ENCODE data around the gene SYTL5.
"Not testable (repeated sequence)": the region's sequence is repeated elsewhere in the genome, so short reads cannot be mapped to it uniquely, and the experiment has no call there.

SYTL5 gene

GRCh38 chrX:38006291-38006690 is at the start of gene SYTL5:
Gene SYTL5 (plus strand): TSS chrX:38006553. CDS start chrX:38033890, 27,337 bp downstream.
- DNase-seq (ENCODE audit: low read depth), result no peak

- DNase-seq (ENCODE audit: low read depth), result no peak
Measured at GRCh38 chrX:37958525-37959211, 47.7 kb upstream of the SYTL5 start.

- DNase-seq (ENCODE audit: low read depth), result no peak
Measured at GRCh38 chrX:37959212-37960021, 46.9 kb upstream of the SYTL5 start.

- DNase-seq (ENCODE audit: low read depth), result no peak
Measured at GRCh38 chrX:37961118-37961517, 45.2 kb upstream of the SYTL5 start.

GRCh38 chrX:37967714-37968113 is 38.6 kb upstream of the SYTL5 start:
- DNase-seq (ENCODE audit: low read depth), result no peak

- DNase-seq (ENCODE audit: low read depth), result no peak
Measured at GRCh38 chrX:37975421-37975820, 30.9 kb upstream of the SYTL5 start.

GRCh38 chrX:37976153-37976552 is 30.2 kb upstream of the SYTL5 start:
- no peak for DNase-seq (ENCODE audit: low read depth)

GRCh38 chrX:37984880-37985279 is 21.5 kb upstream of the SYTL5 start:
- DNase-seq (ENCODE audit: low read depth), result no peak

GRCh38 chrX:37986893-37987292 is 19.5 kb upstream of the SYTL5 start:
- DNase-seq (ENCODE audit: low read depth), result no peak

- DNase-seq (ENCODE audit: low read depth), result no peak
Measured at GRCh38 chrX:37989304-37989703, 17.0 kb upstream of the SYTL5 start.

- not testable (repeated sequence) for DNase-seq (ENCODE audit: low read depth)
Measured at GRCh38 chrX:37991303-37991702, 15.1 kb upstream of the SYTL5 start.

- no peak for DNase-seq (ENCODE audit: low read depth)
Measured at GRCh38 chrX:37993176-37993575, 13.2 kb upstream of the SYTL5 start.

- no peak for DNase-seq (ENCODE audit: low read depth)
Measured at GRCh38 chrX:37993837-37994619, 12.3 kb upstream of the SYTL5 start.

GRCh38 chrX:37995428-37995827 is 10.9 kb upstream of the SYTL5 start:
- no peak for DNase-seq (ENCODE audit: low read depth)

- DNase-seq (ENCODE audit: low read depth), result no peak
Measured at GRCh38 chrX:37997096-37997495, 9.3 kb upstream of the SYTL5 start.

- peak; percentile 5 for DNase-seq (ENCODE audit: low read depth)
Measured at GRCh38 chrX:37998586-37999262, 7.6 kb upstream of the SYTL5 start.

- DNase-seq (ENCODE audit: low read depth), result no peak
Measured at GRCh38 chrX:38000706-38001105, 5.6 kb upstream of the SYTL5 start.

- no peak for DNase-seq (ENCODE audit: low read depth)
Measured at GRCh38 chrX:38004046-38004445, 2.3 kb upstream of the SYTL5 start.

GRCh38 chrX:38006778-38007177 is 425 bp downstream of the SYTL5 start:
- DNase-seq (ENCODE audit: low read depth), result no peak

GRCh38 chrX:38008658-38009057 is 2.3 kb downstream of the SYTL5 start:
- DNase-seq (ENCODE audit: low read depth), result no peak

- DNase-seq (ENCODE audit: low read depth), result no peak
Measured at GRCh38 chrX:38009641-38010040, 3.3 kb downstream of the SYTL5 start.

- no peak for DNase-seq (ENCODE audit: low read depth)
Measured at GRCh38 chrX:38018766-38019425, 12.5 kb downstream of the SYTL5 start.
